Measurements from ENCODE around the gene ADGRG3. TPM values are rescaled to one million over a fixed set of nuclear protein-coding genes. Genes with fewer than 3 reads are reported as not detected.

The ADGRG3 gene
- total RNA-seq, 1 experiment from 2014 or later = 0.46 TPM

GRCh38 chr16:57634171-57634570 is 33.9 kb upstream of the ADGRG3 start:
- Histone ChIP-seq H3K27me3 (ENCODE audit: insufficient read depth, low read length) (peaks cover 2% of the 10 kb centered on the region; the same call in 1 of the 2 replicates), H3K79me2 (ENCODE audit: insufficient read depth, low read length) (no peaks in the 10 kb centered on the region), H3K79me1 (ENCODE audit: insufficient read depth, low read depth, low read length, poor library complexity, severe bottlenecking) (no peaks in the 10 kb centered on the region), H3T11ph (ENCODE audit: low read length) (no peak overlapping the region), H2BK120ac (ENCODE audit: low read depth, low read length, poor library complexity, severe bottlenecking) (no peak overlapping the region), H4K20me1 (ENCODE audit: control insufficient read depth, insufficient read depth, insufficient read length) (no peaks in the 10 kb centered on the region), H2AFZ (ENCODE audit: low read length) (no peak overlapping the region), H4K5ac (ENCODE audit: insufficient read length, low read depth, low read length) (no peak overlapping the region), H3K27ac (ENCODE audit: insufficient read length, low read depth, low read length) (no peak overlapping the region), H2BK5ac (ENCODE audit: insufficient read length, low read length) (no peak overlapping the region), H4K8ac (replicated peaks; ENCODE audit: insufficient read length, low read depth, low read length) (no peak overlapping the region), H3K23ac (ENCODE audit: insufficient read length, low read depth, low read length) (no peak overlapping the region), H2BK15ac (ENCODE audit: low read depth, low read length) (no peak overlapping the region), H3K4ac (ENCODE audit: low read depth, low read length) (no peak overlapping the region), H2BK20ac (ENCODE audit: low read depth, low read length, poor library complexity, severe bottlenecking) (no peak overlapping the region), H4K91ac (ENCODE audit: insufficient read length, low read depth, low read length) (no peak overlapping the region), H3K23me2 (ENCODE audit: insufficient read length, low read depth, low read length, poor library complexity, severe bottlenecking) (no peaks in the 10 kb centered on the region), H3K18ac (ENCODE audit: insufficient read length, low read depth, low read length) (no peak overlapping the region), H3K9me3 (ENCODE audit: control insufficient read depth, low read depth, low read length) (no peaks in the 10 kb centered on the region), H3K4me2 (ENCODE audit: insufficient read depth, insufficient read length, low read length) (no peak overlapping the region), H3K9ac (ENCODE audit: extremely low read depth, insufficient read length, low read length) (no peak overlapping the region), H3K56ac (ENCODE audit: insufficient read length, low read depth, low read length) (no peak overlapping the region), H2BK12ac (ENCODE audit: insufficient read length, low read depth, low read length) (no peak overlapping the region), H3K14ac (ENCODE audit: insufficient read depth, low read length) (no peak overlapping the region), H3K4me1 (ENCODE audit: insufficient read depth, low read length) (no peaks in the 10 kb centered on the region), H2AK5ac (ENCODE audit: insufficient read length, low read length) (no peak overlapping the region)
- Mint-ChIP-seq H3K36me3 (ENCODE audit: insufficient read depth in 1 of 3, low read depth in 3 of 3) (no peaks in the 10 kb centered on the region), H3K9me3 (no peaks in the 10 kb centered on the region), H3K4me1 (peaks cover 20 to 36% of the 10 kb centered on the region in 2 experiments), H3K4me3 (no peak overlapping the region), H3K27me3 (ENCODE audit: low read depth) (peaks cover 29% of the 10 kb centered on the region), H3K27ac (no peak overlapping the region)
- no CpG with 5 or more reads among the region's 4 CpGs for WGBS (ENCODE audit: extremely low coverage, insufficient read length, low lambda C conversion rate)
- TF ChIP-seq CTCF (conservative IDR thresholded peaks at IDR 0.05) = no peak
- no peak for DNase-seq
